GM18909 (cell line): ENCODE measurements around the gene ACTRT2.

Experiments used
- ATAC-seq: cut with Tn5 transposase; IDR thresholded peaks from one replicate; pipeline ENCODE4 v1.9.1; 2021; ENCODE audit warnings: mild to moderate bottlenecking; ENCODE audit not compliant: unreplicated experiment, poor library complexity

Gene ACTRT2

GRCh38 chr1:3021233-3021671 is at the start of gene ACTRT2:
TSS of gene ACTRT2 (plus strand) at chr1:3021467. CDS start at chr1:3021687, 220 bp downstream.
- ATAC-seq, result no peak

DNA sequence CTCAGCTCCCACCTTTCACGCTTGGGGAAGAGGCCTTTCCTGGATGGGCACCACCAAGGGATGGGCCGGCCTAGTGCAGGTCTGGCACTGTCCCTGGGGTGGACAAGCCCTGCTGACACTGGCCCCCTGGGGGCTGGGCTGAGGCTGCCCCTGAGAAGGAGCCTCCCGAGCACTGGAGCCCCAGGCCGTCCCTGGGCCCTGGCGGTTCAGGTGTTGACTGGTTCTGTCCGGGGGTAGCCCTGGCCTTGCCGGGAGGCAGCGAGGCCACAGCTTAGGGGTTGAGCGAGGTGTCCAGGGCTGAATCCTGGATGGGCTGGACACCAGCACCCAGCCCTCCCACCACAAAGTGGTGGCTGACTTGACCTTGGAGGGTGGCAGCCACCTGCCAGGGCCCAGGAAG is 49.7 kb upstream of the ACTRT2 start:
- no peak for ATAC-seq

GRCh38 chr1:2972011-2972878 is 49.0 kb upstream of the ACTRT2 start:
- no peak for ATAC-seq

- no peak for ATAC-seq
Observed at GRCh38 chr1:2972879-2973575, 48.2 kb upstream of the ACTRT2 start.

DNA sequence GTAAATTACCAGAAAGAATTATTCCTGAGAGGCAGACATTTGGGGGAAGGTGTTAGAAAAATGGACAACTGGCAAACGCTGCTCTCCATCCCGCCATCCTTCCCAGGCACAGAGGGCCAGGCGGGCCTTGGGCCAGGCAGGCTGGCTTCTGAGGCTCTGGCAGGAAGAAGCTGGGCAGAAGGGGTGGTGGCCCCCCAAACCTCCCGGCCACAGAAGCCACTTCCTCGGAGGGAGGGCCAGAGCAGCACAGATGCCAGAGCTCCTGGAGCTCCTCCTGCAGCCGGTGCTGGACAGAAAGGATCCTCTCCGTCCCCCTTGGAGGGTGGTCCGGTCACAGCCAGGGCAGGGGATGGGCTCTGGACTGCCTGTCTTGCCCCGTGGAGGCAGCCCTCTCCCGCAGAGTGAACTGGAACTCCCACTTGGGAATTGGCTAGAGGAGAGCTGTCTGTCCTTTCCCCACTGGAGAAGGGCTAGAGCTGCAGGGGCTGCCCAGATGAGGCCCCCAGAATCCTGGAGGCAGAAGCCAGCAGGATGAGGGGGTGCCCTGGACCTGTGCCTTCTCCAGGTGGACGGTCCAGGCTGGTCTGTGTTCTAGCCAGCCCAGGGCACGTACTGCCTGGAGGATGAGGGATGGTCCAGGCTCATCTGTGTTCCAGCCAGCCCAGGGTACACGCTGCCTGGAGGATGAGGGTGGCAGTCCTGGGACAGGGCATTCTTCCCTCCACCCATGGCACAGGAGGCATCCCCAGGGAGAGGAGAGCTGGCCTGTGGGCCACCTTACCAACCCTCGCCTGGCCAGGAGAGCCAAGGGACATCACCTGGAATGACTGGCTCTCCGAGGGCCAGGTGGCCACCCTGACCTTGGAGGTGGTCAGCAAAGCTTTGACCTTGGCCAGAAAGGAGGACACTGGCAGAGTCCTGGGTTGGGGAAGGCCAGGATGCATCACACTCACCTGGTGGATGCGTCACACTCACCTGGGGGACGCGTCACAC is 47.4 kb upstream of the ACTRT2 start:
- ATAC-seq, result no peak

DNA sequence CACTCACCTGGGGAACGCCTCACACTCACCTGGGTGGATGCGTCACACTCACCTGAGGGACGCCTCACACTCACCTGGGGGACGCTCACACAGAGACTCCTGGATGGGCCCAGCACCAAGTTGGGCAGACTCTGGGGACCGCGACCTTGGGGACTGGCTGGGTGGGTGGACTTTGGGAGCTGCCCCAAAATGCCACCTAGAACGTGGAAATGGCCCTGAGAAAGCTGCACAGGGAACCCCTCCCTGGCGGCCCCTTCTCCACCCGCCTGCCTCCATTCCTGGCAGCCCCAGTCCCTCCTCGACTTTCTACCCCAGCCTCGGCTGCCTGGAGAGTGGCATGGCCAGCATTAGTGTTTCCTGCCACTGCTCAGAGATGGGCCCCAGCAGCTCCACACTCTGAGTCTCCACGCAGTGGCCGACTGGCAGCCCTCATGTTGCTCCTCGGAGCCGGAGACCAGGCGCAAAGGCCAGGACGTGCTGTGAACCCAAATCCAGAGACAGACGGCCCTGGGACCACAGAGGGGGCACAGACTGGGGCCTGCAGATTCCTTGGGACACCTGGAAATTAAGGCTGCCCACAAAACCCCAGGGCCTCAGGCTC is 46.5 kb upstream of the ACTRT2 start:
- no peak for ATAC-seq

DNA sequence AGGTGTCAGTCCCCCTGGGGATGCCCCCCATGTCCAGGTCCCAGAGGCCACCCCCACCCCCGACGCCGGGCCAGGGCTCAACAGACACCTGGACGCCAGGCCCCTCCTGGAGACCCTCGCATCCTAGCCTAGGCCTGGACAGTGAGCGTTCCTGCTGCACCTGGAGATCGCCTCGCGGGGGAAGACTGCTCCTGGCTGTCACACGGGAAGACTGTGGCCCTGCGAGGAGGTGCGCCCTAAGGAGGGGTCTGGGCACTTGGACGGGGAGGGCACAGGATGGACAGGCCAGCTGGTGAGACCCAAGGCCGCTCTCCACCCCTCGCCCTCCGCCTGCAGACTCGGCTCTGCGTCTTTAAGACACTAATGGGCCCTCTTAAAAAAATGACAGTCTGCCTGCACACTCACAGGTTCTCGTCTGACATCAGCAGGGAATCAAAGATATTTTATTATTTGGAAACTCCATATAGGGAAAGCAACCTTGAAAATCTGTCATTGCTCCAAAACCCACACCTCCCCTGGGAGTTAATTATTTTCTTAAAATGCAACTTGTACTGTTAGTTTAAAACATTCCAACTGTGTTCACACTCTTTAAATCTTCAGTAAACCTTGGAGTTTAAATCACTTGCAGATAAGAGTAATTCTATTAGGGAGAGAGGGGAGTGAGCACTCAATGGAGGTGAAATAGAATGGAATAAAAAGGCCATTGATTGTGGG is 45.6 kb upstream of the ACTRT2 start:
- ATAC-seq, result no peak

- no peak for ATAC-seq
Observed at GRCh38 chr1:2976180-2976562, 45.1 kb upstream of the ACTRT2 start.

- ATAC-seq, result no peak
Observed at GRCh38 chr1:2977886-2978611, 43.2 kb upstream of the ACTRT2 start.

- ATAC-seq, result no peak
Observed at GRCh38 chr1:2978691-2979190, 42.5 kb upstream of the ACTRT2 start.

- ATAC-seq, result no peak
Observed at GRCh38 chr1:2979191-2980072, 41.8 kb upstream of the ACTRT2 start.

DNA sequence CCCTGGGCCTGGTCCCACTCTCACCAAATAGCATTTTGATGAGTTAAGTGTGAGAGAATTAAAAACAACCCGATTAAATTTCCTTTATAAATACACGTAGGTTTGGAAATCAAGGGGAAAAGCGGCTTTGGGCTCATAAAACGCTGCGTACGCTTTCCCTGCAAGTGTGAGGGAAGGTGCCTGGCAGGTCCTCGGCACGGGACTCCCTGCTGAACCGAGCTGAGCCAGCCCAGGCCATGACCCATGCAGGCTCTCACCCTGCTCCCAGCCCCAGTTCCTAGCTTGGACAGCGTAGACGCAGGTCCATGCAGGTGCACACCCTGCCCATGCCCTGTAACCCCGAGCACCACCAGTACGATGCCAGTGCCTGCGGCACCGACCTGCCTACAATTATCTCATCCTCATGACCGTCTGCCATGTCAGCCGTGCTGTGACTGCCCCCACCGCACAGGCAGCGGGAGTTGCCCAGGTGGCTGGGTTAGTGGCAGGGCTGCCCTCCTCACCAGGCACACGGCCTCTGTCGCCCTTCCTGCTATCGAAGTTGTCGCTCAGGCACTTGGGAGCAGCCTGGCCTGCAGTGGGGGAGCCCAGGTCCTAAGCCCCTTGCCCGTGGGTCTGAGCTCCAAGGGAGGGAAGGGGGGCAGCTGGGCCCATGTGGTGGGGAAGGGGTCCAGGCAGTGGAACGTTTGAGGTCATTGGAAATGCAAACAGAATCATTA is 41.0 kb upstream of the ACTRT2 start:
- no peak for ATAC-seq

DNA sequence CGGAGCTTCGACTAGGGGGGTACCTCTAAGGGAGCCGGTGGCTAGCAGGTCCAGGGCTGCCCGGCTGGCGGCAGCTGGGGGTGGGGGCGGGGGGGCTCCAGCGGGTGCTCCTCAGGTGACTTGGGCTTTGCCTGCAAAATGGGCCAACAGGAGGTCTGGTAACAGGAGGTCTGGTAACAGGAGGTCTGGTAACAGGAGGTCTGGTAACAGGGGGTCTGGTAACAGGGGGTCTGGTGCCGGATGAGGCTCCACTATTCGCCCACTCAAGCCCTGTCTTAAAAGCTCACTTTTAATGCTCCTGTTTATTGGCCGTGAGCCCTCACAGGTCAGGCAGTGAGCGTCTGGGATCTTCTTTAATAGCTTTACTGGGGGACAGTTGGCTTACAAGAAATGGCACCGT is 40.4 kb upstream of the ACTRT2 start:
- ATAC-seq, result no peak

DNA sequence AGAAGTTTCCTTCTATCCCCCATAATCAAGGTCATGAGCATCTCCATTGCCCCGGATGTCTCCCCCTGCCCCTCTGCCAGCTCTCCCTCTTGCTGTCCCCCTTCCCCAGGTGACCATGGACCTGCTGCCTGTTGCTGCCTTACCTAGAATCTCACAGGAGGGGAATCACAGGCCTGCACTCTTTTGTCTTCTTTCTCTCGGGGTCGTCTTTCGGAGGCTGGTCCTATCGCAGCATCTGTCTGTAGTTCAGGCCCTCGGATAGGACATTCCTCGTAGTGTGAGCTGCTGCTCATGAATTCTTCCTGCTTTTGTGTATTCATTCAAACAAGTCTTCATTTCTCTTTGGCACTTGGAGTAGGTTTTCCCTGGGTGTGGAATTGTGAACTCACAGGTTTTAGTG is 39.9 kb upstream of the ACTRT2 start:
- no peak for ATAC-seq

- ATAC-seq, result no peak
Observed at GRCh38 chr1:2981981-2982614, 39.2 kb upstream of the ACTRT2 start.

DNA sequence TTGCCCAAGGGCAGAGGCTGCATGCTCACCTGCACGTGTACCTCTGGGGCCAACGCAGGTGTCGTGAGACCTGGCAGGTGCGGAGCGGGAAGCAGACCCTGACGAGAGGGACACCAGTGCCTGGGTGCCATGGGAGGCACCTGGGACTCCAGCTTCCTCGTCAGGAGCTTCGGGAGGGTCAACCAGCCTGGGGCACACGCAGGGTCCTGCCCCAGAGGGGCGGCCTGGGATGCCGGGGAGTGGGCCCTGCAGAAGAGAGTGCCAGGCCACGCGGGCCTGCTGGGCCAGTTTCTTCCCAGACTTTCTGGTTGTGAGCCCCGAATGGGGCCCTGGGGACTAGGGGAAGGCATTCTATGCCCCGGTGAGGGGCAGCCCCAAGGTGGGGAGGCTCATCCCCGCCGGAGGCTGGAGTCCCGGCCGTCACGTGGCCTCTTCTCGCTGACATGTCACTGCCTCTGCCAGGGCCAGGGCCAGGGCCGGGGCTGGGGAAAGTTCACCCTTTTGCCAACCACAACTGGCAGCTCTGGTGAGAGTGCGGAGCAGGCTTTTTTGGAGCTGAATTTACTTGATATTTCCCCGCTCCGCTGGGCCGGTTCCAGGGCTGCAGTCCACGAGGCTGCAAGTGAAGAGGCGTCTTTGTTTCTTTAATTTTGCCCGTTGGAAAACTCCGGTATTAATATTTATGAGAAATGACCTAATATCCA is 38.5 kb upstream of the ACTRT2 start:
- ATAC-seq, result no peak
